HG03521 (cell line): ENCODE results near the gene BTBD16.

Source experiments
- ATAC-seq: cut with Tn5 transposase; IDR thresholded peaks from one replicate; pipeline ENCODE4 v1.9.1; 2021; ENCODE audit warnings: mild to moderate bottlenecking, moderate library complexity; ENCODE audit not compliant: unreplicated experiment

The BTBD16 gene

DNA sequence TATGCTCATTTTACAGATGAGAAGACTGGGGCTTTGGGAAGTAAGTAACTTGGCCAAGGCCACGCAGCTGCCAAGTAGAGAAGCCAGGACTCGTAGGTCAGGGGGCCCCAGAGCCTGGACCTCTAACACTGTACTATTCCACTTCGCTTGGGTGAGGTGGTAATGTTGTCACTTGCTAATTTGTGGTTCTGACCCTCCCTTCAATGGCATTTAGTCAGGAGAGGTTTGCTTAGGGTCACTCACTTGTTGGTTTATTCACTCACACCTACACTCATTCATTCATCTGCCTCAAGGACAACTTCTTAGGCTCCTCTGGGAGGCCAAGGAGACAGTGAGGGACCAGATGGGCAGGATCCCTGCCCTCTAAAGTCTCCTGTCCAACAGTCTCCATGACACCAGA, 21.3 kb downstream of the BTBD16 start:
- no peak for ATAC-seq

DNA sequence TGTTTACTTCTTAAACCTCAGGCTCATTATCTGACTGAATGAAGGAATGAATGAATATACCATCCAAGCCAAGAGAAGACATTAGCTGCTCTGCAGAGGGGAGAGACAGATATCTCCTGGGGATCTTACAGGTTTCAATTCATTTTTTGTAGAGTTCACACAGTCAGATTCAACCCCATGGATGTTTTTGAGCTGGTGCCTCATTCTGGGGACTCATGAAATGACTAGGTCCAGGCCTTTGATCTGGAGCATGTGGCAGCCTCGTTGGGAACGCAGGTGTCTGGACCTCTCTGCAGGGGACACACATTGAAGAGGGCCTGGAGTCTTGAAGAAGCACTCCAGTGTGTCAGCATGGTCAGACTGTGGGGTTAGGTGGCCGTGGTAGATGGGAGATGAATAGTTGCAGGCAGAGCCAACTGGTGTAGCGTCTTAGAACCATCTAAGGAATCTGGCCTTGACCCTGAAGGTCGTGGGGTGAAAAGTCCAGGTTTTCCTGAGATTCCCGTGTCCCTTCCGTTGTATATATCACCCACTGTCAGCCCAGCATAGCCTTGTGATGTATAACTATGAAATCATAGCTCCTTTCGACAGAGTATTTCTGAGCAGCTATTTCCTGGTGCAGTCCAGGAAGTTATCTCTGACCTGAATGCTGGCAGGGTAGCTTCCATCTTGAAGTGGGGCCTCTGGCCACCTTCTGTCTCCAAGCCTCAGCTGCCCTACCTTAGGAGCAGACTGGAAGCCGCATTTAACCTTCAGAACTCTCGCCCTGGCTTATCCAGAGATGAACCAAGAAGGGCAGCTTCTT, 22.3 kb downstream of the BTBD16 start:
- no peak for ATAC-seq

DNA sequence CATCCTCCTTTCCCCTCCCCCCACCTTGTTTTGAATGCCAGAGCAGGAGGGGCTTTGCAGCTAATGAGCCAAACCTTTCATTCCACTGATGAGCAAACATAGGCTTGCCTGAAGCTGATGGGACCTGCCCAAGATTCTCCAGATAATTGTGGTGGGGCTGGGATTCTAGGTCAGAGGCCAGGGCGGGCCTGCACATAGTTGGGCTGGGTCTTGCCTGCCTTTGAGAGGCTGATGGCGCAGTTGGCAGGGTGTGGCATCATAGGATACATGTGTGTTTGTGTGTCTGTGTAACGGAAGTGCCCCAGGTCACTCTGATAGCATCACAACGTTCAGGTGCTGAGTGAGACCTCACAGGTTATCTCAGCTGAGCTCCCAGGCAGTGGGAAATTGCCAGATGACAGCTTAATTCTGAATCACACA, 22.9 kb downstream of the BTBD16 start:
- no peak for ATAC-seq

DNA sequence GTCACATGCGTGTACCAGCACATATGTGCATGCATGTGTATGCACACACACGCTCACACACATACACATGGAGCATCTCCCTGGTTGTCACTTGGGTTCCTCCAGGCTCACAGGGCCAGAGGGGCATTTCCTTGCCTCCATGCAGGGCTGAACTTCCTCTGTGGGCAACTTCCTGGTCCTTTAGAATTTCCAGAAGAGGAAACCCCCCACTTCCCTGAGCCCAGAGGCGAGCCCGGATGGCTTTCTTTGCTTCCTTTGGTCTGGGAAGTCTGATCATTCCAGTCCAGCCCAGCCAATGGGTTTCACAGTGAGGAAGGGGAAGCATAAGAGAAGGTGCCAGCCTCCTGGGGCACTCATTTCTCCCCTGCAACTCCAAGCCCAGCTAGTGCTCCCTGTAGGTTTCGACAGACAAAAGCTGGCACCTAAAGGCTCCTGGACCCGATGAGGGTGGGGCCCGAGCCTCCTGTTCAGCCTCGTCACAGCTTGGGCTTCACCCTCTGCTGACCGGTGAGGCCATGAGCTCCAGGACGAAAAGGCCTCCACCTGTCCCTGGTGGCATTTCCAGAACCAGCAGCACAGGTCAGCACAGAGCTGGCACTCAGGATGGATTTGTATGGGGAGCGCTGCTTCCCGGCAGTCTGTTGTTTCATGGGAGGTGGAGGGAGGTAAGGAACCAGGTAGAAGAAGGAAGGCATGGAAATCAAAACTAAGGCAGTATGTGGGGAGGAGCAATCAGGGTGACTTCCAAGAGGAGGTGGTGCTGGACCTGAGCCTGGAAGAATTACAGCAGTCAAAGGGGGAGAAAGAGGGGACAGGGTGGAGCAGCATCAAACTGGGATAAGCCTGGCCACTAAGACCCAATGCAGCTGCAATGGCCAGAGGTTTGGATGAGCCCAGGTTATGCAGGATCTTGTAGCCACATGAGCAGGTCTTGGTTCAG, 23.7 kb downstream of the BTBD16 start:
- ATAC-seq: no peak

DNA sequence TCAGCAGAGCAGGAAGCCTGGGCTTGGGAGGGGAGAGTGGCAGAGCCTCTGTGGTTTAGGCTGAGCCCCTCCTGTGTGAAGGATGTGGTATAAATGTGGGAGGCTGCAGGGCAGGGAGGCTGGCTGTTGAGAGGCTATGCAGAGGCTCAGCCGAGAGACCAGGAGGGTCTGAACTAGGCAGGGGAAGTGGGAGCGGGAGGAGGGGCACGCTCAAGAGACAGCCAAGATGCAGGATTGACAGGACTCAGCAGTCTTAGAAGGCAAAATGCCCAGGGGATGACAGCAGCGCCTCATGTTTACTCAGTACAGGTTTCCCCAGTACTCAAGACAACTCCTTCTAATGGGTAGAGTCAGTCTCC, 24.3 kb downstream of the BTBD16 start:
- no peak for ATAC-seq

DNA sequence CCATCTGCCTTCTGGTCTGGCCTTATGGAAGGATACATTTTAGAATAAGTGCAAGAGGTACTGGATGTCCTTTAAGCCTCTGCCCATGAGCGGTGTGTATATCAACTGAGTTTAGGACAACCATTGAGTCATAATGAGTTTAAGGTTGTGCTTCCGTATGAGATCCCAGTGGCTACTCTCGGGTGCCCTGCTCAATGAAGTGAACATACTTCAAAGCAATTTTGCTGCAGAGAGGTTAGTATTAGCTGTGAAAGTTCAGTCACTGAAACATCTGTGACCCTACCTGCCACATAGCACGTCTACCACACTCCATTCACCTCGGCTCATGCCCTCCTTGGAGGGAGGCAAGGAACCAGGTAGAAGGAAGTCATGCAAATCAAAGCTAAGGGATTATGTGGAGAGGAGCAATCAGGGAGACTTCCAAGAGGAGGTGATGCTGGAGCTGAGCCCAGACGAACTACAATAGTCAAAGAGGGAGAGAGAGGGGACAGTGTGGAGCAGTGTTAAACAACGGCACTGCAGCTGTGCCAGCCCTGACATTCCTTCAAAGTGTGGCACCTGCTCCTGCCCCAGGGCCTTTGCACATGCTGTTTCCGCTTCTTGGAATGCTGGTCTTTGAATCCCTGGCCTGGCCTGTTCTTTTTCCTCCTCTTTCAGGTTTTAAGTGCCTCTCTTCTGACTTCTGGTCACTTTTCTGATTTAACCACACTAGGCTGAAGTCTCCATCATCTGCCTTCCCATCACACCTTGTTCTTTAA, 25.4 kb downstream of the BTBD16 start:
- no peak for ATAC-seq

DNA sequence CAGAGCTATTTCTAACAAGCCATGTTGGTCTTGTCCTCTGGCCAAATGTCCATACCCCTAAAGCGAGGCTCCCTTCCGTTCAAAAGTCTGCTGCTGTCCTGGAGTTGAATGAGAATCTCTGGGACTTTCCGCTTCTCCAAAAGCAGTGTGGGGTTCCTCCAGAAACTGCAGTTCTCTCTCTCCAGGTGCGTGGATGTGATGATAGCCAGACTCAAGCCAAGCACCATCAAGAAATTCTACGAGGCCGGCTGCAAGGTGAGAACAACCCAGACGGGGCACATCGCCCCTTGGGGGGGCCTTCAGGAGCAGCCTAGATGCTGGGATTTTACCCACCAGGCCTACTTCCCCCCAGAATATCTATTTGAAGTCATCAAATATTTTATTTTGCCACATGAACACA, 26.5 kb downstream of the BTBD16 start:
- no peak for ATAC-seq

DNA sequence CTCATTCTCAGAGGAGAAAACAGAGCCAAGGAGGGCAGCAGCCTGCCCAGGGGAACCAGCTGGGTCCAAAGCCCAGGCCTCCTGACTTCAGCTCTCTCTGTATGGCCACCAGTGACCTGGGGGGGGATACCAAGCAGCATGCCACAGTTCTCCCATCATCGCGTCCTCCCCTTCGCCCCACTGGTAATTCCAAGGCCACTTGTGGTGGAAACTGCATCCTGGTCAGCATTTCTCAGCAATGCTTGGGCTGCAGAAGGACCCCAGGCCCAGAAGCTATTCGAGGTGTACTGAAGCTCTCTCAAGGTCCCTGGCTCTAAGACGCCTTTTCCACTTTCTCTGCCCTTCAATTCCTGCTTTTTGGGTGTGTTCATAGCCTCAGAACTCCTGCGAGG, 27.1 kb downstream of the BTBD16 start:
- no peak for ATAC-seq

DNA sequence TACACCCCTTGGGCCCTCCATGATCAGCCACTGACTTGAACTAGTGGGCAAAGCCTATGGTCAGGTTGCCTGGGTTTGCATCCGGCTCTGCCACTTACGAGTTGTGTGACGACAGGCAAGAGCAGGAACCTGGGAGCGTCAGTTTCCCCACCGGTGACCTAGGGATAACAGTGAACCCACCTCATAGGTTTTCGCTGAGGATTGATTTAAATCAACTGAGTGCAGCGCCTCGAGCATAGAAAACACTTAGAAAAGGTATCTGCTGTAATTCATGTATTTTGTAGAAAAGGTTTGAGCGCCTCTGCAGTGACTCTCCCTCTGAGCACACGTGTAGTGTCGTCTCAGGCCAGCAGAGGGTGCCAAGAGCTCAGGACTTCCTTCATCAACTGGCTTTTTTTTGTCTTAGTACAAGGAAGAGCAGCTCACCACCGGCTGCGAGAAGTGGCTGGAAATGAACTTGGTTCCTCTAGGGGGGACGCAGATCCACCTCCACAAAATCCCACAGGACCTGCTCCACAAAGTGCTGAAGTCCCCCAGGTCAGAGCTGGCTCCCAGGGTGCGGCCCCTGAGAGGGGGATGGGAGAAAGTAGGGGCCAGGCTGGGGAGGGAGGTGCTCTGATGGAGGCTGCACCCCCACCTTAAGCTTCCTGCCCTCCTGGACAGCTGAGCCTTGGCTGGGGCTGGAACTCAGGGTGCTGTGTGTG, 27.7 kb downstream of the BTBD16 start:
- no peak for ATAC-seq

DNA sequence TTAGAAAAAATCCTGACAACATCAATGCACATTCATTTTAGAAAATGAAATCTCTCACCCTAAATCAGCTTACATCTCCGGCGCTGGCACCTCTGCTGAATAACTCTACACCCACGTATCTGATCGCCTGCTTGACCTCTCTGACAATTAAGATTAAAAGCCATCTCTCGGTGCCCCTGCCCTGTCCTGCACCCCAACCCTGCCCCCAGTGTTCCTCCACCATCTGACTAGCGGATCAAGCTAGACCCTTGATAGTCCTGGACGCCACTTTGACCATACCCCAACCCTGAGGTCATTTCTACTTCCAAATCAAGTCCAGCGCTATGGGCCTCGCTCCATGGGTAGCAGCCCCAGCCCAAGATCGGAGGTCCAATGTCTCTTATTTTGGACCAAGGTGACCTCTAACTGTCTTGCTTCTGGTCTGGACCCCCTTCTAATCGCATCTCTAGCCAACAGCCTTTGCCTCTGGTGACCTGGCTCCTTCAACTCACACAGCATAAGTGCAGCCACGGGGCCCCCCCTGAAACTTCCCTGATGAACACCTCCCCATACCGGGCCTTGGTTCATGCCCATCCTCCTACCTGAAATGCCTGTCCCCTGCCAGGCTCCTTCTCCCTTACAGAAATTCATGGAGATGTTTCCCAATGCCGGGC, 28.5 kb downstream of the BTBD16 start:
- no peak for ATAC-seq

DNA sequence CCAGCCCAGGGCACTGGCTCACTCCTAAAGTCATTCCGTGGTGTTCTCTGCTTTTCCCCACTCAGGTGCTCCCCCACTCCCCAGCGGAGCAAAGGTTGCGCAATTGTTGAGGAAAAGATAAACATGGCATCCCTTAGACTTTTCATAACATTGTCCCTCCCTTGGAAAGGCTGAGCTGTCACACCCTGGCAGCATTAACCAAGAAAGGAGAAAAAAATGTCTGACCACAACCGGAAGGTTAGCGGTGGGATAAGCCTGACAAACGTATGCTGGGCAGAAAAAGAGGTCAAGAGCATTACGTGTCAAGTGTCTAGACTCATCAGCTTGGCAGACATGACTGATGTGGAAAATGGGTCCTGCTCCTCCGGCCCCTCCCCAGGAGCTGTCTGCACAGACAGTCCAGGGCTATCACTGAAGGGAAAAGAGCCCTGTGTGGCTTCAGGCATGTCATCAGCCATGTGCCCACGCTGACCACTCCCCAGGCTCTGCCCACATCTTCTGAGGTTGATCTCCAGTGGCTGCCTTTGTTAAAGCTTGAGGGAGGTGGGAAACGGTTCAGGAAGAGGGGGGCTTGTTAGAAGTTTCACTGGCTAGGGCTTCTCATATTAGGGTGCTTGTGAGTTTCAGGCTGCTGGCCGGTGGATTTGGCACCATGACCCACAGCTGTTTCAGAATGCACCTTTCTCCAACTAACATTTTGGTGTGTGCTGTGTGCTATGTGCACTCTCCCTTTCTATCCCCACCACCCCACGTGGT, 30.1 kb downstream of the BTBD16 start:
- ATAC-seq: no peak

DNA sequence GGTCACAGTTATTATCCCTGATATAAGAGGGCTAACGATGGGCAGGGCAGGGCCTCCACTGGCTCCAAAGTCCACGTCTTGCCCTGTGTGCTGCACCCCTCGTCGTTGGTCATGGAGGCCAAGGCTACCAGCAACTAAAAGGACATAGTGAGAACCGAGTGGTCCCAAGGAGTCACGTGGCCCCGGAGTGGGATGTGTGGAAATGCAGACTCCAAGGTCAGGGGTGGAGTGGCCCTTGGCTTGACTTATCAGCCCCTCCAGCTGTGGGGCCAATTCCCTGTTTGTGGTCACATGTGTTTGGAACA, 30.7 kb downstream of the BTBD16 start:
- ATAC-seq: no peak

DNA sequence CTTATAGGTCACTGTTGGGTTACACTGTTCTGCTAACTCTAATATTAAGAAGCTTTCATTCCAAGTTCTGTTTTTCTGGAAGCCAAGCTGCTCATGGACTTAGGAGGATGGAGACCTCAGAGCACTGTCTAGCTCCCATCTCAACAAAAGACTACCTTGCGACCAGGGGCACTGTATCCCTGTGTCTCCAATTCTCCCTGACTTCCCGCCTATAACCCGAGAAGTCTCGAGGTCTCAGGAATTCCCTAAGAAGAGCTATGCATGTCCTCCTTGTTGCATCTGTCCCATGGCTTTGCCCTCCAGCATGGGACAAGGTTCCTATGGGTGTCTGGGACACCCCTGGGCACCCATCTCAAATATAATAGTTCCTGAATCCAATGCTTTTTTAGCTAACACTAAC, 31.2 kb downstream of the BTBD16 start:
- no peak for ATAC-seq

DNA sequence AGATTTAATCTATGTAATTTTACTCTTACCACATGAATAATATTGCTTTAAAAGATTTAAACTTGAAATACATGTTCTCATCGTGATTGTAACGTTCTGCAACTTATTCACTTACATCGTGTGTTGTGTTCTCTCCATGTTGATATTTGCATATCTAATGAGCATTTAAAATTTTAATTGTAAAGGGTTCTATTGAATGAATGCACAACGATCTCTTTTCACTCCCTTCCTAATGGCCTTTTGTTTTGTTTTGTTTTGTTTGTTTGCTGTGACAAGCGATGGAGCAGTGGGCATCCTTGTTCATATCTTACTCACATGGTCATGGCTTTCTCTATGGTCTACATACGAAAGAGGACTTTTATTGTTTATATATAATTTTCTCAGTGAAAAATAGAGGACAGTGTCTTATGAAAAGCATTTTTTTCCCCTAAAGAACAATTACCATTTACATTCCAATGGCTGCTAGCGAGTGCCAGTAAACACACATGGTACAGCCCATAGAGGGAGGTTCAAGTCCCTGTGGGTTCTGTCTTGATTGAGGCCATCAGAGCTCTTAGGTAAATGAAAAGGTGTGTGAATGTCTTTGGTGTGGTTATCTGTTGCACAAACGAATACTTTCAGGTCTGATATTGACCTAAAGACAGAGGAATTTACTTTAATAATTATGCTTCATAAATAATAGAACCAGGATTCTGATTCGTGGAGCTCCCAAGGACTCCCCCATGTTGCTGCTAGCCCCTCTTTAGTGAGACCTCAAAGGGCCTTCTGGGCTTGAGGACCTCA, 32.4 kb downstream of the BTBD16 start:
- no peak for ATAC-seq

DNA sequence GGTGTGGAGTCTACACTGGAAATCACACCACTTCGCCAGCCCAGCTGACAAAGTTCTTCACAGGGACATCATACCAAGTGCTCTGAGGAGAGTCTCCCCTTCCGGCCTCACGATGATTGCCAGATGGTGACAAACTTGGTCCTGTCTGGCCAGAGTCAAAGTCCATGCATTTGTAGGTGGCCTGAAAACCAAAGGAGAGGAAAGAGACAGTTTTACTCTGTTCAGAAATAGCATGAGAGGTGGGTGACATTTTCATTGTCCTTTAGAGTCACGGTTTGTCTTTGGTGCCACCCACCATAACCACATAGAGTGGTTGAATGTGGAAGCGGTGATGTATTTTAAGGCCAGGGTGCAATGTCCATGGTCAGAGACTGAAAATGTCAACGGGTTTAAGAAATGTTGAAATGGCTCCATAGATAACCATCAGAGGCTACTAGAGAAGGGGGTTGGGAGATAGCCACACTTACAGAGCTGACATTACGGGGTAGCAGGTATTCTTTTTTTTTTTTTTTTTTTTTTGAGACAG, 33.0 kb downstream of the BTBD16 start:
- no peak for ATAC-seq

DNA sequence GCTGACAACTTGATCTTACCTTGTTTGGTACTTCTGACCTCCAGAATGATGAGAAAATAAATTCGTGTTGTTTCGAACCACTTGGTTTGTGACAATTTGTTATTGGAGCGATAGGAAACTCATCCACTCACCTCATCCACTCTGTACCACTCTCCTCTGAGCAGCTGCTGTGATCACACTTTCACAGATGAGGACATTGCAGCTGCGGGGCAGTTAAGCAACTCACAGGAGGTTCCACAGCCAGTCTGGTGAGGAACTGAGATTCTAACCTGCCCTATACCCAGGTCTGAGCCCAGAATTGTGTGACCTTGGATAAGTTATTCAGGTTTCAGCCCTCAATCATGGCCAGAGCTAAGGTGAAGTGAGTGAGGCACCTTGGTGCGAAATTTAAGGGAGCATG, 35.2 kb downstream of the BTBD16 start:
- ATAC-seq: no peak

DNA sequence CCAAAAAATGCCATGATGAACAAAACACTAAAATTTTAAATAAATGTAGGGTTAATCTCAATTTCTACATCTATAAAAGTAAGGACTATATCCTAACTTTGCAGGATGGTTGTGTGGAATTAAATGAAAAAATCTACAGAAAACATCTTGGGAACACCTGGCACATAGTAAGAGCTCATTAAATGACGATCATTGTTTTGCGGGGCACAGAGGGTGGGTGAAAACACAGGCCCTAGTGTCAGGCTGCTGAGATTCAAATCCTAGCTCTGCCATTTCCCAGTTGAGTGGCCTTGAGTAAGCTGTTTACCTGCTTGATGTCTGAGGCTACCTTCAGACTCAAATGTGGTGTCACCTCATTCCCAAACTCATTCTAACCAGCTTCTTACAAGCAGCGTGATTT, 35.6 kb downstream of the BTBD16 start:
- ATAC-seq: no peak

DNA sequence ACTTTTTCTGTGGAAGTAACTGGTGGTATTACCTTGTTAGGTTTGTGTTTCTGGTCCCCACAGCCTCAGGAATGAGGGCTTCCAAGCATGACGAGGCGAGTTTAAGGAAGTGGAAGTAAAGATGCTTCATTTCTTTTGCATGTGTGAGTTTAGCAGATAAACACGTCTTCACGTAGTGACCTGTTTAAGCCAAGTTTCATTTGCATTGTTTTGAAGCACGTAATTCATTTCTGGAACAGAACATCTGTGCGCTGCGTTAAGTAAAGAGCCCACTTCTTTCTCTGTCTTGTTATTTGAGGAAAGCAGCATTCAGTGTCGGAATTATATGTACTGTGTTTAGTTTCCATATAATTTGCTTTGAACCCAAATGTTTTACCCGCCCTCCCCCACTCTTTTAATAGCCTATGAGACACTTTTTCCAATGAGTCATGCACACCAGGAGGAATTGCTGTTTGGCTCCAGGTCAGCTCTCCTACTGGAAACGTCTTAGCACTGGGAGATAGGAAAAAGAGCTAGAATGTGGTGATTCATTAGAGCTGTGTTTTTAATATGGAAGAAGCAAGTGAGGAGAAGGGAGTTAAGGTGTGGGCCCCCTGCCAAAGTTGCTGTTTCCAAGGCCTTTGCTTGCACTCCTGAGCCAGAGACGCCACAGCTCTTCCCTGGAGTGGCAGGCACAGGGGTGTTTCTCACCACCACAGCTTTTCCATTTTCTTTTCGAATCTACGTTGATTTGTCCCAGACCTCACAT, 36.7 kb downstream of the BTBD16 start:
- ATAC-seq: no peak
